HG03175 (cell line): Measurements from ENCODE around the gene SLC44A3.

Experiments
- ATAC-seq: cut with Tn5 transposase; IDR thresholded peaks from one replicate; pipeline ENCODE4 v1.9.1; 2021; ENCODE audit warnings: mild to moderate bottlenecking, moderate library complexity; ENCODE audit not compliant: unreplicated experiment

The SLC44A3 gene

DNA sequence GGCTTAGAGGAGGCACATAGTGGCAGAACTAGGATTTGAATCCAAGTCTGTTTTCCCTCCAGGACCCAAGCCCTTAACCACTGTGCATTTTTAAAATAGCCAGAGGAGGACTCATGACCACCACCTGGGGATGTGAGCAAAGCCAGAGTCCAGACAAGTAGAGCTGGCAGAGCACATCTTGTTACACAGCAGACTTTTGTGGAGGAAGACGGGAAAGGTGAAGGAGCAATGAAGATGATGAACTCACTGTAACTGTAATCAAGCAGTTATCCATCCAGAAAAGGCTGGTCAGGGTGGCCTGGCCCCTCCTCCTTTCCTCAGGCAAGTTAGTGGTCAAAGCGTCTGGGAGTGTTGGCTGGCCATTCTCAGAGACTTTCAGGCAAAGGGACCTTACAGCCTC is 50.9 kb downstream of the SLC44A3 start:
- ATAC-seq, result no peak

- no peak for ATAC-seq
These were observed 52.8 kb downstream of the SLC44A3 start for GRCh38 chr1:94872771-94873495.

- ATAC-seq, result no peak
These were observed 53.6 kb downstream of the SLC44A3 start for GRCh38 chr1:94873520-94874351.

DNA sequence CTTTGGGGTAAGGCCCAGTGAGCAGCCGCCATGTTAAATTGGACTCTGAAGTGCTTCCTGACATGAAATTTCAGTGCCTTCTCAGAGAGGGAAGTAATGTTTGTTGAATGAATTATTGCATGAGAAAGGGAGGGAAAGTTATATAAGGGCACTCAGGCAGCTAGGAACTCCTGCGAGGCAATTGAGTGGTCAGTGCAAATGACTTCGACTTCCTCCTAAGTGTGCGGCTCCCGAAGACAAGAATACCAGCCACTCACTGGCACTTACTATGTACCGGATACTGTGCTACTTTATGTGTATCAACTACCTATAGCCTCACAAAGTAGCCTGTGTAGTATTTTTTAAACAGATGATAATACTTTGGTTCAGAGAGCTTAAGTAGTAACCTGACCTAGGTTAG is 54.3 kb downstream of the SLC44A3 start:
- no peak for ATAC-seq

DNA sequence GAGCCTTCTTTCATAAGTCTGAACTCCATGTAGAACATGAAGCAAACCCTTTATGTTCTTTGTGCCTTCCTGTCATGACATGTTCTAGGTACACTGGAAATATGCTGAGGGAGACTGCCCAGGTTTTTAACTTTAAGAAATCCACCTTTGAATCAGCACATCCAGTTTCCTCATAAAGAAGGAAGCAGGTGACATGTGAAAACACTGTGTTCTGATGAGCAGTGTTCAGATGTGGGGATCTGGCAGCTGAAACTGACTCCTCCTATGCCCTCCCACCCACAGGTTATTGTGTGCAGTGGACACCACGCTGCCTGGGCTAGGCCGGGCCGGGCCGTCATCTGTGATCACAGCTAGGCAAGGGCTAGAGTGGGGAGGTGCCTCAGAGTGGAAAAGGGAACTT is 55.6 kb downstream of the SLC44A3 start:
- no peak for ATAC-seq

GRCh38 chr1:94876362-94876761 is 56.2 kb downstream of the SLC44A3 start:
- no peak for ATAC-seq

DNA sequence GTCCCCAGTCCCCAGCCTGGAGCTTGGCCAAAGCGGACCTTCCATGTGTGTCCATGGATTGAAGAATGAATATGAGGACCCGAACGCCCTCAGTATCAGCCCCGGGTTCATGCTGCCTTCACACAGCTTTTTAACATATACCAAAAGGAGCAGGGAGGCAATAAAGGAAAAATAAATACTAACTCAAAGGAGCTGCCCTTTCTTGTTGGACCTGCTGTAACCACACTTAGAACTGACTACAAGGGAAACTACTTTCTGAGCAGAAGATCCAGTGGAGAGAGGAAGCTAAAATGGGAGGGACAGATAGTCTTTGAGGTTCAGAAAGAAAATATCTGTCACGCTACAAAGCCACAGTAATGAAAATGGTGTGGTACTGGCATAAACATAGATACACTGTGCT is 58.2 kb downstream of the SLC44A3 start:
- ATAC-seq, result no peak

DNA sequence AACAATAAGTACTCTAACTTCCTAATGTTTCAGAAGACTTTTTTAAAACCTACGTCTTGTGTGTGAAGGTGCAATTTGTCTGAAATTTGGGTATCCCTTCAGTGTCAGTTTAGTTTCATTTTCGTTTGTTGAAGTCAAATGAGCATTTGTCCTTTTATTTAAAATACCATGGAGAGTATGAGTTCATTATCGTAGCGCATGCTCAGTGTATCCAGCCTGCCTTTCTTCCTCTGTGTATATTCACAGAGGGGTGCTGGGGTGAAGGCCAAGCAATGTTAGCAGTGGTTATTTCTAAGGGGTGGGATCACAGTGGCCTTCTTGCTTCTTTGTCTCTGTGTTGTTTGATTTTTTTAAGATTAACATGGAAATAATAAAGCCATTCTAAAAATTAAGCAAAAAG is 63.5 kb downstream of the SLC44A3 start:
- peak; percentile 47 for ATAC-seq

DNA sequence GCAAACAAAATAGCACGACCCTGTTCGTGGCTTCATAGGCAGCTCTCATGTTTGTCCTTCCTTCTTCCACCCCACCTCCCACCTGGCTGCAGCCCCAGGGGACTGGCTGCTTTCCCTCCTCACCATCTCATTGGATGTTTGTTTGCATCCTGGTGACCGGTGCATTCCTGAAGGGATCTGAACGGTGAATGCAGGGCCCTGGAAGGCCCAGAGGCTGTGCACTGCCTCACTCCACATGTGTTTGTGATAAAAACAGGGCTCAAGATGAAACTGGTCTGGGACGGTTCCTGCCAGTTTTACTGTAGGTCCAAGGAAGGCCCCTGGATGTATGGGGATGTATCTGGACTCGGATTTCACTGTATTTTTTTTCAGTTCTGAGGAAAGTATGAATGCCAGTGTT is 63.9 kb downstream of the SLC44A3 start:
- no peak for ATAC-seq

- ATAC-seq, result no peak
These were observed 64.3 kb downstream of the SLC44A3 start for GRCh38 chr1:94884507-94884906.

DNA sequence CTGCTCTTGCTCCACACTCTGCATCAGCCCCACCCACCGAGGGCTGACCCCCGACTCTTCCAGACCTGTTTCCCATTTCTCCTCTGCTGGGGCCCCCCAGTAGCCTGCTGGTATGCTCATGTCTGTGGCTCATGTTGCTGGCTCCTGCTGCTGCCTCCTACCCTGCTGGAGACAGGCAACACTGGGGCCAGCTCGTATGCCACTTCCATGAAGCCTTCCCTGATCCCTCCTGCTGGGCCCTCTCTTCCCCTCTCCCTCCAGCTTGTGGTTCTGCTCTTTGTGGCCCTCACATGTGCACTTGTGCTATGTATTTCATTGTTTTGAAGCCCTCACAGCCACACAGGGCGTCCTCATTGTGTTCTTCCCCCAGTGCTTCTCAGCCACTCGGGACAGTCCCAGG is 66.2 kb downstream of the SLC44A3 start:
- no peak for ATAC-seq

- ATAC-seq, result no peak
These were observed 66.9 kb downstream of the SLC44A3 start for GRCh38 chr1:94887106-94887505.

- ATAC-seq, result no peak
These were observed 67.5 kb downstream of the SLC44A3 start for GRCh38 chr1:94887603-94888171.

DNA sequence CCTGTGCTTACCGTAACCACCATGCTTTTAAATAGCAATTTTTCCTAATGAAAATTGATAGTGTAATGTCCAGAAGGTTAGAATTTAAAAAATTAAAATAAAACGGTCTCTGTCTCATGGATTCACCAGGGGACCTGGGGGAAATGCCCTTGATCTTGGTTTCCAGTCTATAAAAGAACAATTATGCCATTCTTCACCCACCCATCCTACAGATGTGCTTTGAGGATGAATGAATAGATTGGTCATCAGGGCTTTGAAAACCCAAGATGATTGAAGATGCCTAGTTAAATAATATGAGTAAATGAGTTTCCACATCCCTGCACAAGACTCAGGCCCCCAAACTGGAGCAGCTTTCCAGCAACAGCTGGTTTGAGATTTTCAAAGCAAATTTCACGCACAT is 68.0 kb downstream of the SLC44A3 start:
- ATAC-seq, result no peak

GRCh38 chr1:94892604-94893254 is 72.6 kb downstream of the SLC44A3 start:
- no peak for ATAC-seq

DNA sequence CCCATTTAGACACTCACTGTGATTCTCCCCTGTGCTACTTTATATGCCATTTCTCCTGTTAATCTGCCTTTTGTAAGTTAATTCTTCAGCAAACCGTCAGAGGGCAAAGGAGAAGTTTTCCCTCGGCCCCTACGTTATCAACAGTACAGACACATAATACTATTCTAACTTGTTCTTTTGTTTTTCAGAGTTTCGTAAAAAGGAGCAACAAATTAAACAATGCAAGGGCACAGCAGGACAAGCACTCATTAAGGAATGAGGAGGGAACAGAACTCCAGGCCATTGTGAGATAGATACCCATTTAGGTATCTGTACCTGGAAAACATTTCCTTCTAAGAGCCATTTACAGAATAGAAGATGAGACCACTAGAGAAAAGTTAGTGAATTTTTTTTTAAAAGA is 74.5 kb downstream of the SLC44A3 start:
- no peak for ATAC-seq

DNA sequence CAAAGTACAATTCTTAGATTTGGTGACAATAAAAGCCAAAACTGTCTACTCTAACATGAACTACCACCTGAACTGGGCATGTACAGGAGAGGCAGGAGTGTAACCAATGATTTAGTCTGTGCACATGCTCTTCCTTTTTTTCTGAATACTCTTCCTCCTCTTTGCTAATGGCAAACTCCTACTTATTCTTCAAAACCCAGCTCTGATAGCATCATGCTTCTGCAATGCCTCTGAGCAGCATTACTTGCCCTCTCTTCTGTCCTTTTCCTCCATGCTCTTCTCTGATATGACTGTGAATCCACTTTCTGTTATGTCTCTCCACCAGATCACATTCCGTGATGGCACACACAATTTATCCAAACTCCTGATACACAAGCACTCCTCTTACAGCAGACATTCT is 75.4 kb downstream of the SLC44A3 start:
- ATAC-seq, result no peak

DNA sequence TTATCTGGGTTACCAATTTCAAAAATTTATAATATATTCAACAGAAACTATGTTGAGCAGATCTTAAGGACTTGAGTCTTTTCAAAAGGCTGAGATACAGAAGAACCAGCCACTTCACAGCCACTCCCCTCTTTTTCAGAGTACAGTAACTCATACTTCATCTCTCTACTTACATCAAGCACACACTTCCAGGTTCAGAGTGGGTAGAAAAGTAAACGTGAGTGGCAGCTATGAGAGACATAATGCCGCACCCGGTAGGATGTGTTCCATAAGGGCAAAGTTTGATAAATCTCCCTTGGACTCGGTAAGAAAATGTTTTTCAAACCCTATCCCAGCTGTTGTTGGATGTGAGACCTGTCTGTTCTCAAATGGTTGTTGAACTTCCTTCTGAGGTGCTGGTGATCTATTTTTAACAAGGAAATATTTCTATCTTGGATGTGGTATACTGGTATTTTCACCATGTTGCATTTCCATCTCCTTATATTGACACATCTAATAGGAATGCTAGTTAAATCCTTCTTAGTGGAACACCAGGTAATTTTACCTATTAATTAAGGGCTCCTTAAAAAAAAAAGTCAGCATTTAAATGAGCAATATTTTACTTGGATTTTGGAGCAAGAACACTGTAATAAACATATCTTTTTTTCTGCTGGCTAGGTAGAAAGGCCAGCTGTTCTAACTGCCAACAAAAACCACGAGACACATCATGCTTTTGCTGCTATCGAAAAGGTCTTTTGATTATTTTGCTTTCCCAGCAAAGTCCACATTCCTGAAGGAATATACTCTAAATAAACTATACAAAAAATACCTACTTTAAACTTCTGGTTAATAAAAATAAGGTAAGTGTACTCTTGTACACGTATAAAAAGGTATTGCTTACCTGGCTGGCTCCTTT is 78.6 kb downstream of the SLC44A3 start:
- ATAC-seq, result no peak

DNA sequence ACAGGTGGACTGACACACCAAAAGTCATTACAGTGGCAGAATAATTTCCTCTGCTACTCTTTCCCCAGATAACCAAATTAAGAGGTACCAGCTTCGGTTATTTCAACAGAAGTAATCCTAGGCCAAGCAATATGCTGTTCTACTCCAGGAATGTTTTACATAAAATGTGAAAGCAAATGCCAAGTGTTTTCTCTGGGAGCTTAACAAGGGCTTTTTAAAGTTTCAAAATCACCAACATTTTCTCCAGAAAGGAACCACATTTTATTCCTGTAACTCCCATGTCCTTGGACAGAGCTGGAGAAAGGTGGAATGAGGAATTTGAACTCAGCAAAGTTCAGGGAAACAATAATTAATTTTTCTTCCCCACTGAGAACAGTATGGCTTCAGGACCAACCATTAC is 79.6 kb downstream of the SLC44A3 start:
- no peak for ATAC-seq

GRCh38 chr1:94901841-94902240 is 81.7 kb downstream of the SLC44A3 start:
- no peak for ATAC-seq
